Activated CD8-positive, alpha-beta memory T cell treated with anti-CD3 and anti-CD28 coated beads, Interleukin-2, amount 10 ng/mL, durations not matched to agents 7 days and 5 days (primary cell): ENCODE measurements around the gene LRRC75B. TPM values are rescaled to one million over a fixed set of nuclear protein-coding genes. Genes with fewer than 3 reads are reported as not detected.
"Not testable (repeated sequence)": the region's sequence is repeated elsewhere in the genome, so short reads cannot be mapped to it uniquely, and the experiment has no call there.

Source experiments
- ATAC-seq: fragments of 150-1000 bp; cut with Tn5 transposase; one replicate; pipeline ENCODE4 v1.10.0; 2021; ENCODE audit warnings: moderate library complexity
- CTCF ChIA-PET: fragments of 350-600 bp; sonication (Branson Sonifier 250); formaldehyde crosslinking; loops from one replicate; lab custom pipeline; 2021; ENCODE audit warnings: antibody characterized with exemption; lab: Charles Lee
- DNase-seq: peaks from one replicate; pipeline ENCODE4 v3.0.0-alpha.2; 2020
- H3K27ac Mint-ChIP-seq: one replicate; pipeline ENCODE4 v1.8.0; 2021; ENCODE audit warnings: mild to moderate bottlenecking, mixed read lengths
- H3K27me3 Mint-ChIP-seq: one replicate; pipeline ENCODE4 v1.8.0; 2021; ENCODE audit warnings: mixed read lengths
- H3K36me3 Mint-ChIP-seq: one replicate; pipeline ENCODE4 v1.8.0; 2021; ENCODE audit warnings: mild to moderate bottlenecking, mixed read lengths
- H3K4me1 Mint-ChIP-seq: one replicate; pipeline ENCODE4 v1.8.0; 2021; ENCODE audit warnings: mixed read lengths
- H3K4me3 Mint-ChIP-seq: one replicate; pipeline ENCODE4 v1.8.0; 2021; ENCODE audit warnings: mild to moderate bottlenecking, moderate library complexity, mixed read lengths
- H3K9me3 Mint-ChIP-seq: one replicate; pipeline ENCODE4 v1.8.0; 2022; ENCODE audit warnings: low read depth, mixed read lengths
- total RNA-seq, 2 experiments: library from RNA; stranded (reverse); gene quantifications; one replicate each; pipeline ENCODE4 v1.2.3, GENCODE V29; 2021

The LRRC75B gene
- total RNA-seq, 2 experiments from 2014 or later: 1.6 to 2.1 TPM

DNA sequence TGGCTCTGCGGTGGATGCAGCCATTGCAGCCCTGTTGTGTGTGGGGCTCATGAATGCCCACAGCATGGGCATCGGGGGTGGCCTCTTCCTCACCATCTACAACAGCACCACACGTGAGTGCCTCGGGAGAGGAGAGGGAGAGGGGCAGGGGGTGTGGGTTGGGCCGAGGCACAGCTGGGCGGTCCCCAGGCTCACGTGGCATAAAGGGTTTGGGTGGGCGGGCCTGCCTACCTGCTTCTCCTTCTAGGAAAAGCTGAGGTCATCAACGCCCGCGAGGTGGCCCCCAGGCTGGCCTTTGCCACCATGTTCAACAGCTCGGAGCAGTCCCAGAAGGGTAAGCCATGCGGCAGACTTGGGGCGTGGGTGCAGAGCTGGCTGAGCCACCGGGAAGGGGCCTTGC is 21.9 kb upstream of the LRRC75B start:
- H3K9me3 Mint-ChIP-seq, CTCF ChIA-PET, H3K4me1 Mint-ChIP-seq, H3K27ac Mint-ChIP-seq, H3K36me3 Mint-ChIP-seq, DNase-seq, H3K4me3 Mint-ChIP-seq, H3K27me3 Mint-ChIP-seq, ATAC-seq: not testable (repeated sequence)

DNA sequence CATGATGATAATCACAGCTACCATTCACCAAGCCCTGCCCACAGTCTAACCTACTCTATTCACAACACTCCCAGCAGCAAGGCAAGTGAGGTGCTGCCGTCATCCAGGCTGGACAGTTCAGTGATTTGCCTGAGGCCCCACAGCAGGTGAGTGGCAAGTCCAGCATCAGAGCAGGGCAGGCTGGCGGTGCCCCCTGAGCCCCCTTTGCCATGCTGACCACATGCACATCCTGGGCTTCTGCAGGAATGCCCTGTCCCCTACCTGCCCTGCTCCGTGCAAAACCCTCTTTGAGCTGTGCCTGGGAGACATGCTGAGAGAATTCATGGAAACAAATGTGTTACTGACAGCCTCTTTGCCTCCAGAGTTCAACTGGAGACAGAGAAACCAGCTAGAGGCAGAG is 17.0 kb upstream of the LRRC75B start:
- H3K9me3 Mint-ChIP-seq, H3K36me3 Mint-ChIP-seq, H3K4me3 Mint-ChIP-seq, CTCF ChIA-PET, H3K27ac Mint-ChIP-seq, ATAC-seq, H3K27me3 Mint-ChIP-seq, DNase-seq: not testable (repeated sequence)
- H3K4me1 Mint-ChIP-seq: peaks cover 16% of the 10 kb centered on the region

DNA sequence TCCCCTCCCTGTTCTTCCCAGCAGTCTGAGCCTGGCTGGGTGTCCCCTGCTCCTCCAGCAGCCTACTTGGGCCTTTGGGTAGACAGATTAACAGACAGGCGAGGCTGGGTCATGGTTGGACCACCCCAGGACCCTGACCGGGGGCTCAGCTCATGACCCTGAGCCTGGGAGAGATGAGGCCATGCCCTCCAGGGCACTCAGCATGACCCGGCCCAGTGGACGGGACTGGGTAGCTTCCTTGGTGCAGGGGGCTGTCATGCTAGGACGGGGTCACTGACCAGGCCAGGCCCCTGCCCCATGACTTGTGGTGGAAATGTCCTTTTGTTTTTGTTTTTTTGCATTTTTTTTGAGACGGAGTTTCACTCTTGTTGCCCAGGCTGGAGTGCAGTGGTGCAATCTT is 15.5 kb upstream of the LRRC75B start:
- H3K9me3 Mint-ChIP-seq, H3K27me3 Mint-ChIP-seq, CTCF ChIA-PET, ATAC-seq, DNase-seq, H3K36me3 Mint-ChIP-seq: not testable (repeated sequence)
- Mint-ChIP-seq H3K27ac (peak overlapping the region; percentile 99), H3K4me1 (peaks cover 29% of the 10 kb centered on the region), H3K4me3 (peak overlapping the region; percentile 97)

DNA sequence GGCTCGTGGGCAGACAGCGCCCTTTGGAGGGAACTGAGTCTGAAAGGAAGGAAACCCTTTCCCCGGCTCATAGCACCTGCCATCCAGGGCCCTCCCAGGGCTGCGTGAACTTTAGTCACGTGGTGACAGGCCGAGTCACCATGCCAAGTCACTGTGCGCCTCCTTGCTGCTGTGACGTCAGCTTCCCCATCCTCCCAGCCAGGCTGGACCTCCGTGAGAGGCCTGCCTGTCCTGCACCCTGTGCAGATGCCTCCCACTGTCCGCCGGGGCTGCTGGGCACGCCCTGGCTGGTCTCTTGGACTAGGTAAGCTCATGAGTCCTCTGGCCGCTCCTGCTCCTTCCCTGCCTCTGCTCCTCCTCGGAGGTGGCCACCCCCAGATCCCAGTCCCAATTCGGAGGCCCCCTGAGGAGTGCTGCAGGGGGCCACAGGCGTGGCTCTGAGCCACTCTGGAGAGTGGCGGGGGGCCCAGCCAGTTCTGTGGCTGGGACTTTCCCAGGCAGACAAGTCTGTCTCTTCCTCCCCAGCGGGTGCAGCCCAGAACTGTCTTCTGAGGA is 14.6 kb upstream of the LRRC75B start:
- H3K27me3 Mint-ChIP-seq, H3K9me3 Mint-ChIP-seq, H3K36me3 Mint-ChIP-seq, CTCF ChIA-PET: not testable (repeated sequence)
- peak; percentile 89 for DNase-seq
- peak; percentile 83 for ATAC-seq
- peak overlapping the region; percentile 99 for H3K27ac Mint-ChIP-seq
- H3K4me1 Mint-ChIP-seq: peaks cover 33% of the 10 kb centered on the region
- H3K4me3 Mint-ChIP-seq: peak overlapping the region; percentile 97

DNA sequence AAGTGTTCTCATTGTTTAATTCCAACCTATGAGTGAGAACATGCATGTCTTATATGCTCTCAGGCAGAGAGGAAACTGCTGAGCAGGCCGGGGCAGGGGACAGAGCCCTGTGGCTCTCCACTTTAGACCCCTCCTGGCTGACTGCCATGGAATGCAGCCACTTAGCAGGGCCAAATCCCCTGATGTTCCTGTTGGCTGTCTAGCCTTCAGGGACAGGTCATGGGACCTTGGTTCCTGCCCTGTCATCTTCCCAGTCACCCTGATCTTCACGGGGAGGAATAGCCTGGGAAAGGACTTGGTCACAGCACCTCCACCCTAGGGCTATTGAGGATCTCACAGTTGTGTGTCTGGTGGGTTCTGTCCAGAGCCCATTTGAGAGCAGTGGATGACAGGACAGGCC is 13.5 kb upstream of the LRRC75B start:
- not testable (repeated sequence) for H3K4me3 Mint-ChIP-seq
- peaks cover 42% of the 10 kb centered on the region for H3K4me1 Mint-ChIP-seq

DNA sequence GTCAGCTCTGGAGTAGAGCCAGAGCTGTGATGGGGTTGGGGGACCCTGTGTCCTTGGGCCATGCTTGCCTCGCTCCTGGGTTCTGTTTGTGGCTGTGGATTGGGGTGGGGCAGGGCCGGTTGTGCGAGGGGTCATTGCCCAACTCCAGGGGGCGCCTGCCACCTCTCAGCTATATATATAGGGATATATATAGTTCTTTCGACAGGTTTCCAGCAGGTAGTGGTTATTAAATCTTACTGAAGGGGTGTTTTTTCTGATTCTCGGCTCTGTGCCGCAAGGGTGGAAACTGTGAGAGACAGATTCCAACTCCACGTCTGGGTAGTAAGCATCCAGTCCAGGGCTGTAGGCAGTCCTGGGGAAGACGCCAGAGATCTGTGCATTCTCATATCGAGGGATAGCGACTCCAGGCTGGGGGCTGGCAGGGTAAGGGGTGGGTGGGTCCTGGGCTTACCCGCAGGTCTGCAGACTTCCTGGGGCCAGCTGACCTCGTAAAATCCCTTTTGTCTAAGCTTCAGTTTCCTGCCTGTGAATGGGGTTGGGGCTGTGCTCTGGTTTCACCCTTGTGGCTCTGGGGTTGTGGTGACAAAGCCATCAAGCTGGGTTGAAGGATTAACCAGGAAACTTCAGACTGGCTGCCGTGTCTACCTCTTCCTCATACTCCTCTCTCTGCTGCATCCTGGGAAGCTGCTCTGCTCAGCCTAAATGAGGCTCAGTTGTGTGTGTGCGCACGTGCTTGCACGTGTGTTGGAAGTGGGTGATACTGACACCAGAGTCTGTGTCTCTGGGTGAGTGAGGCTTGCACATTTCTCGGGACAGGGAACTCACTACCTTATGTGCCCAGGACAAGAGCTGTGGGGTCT is 11.1 kb upstream of the LRRC75B start:
- H3K36me3 Mint-ChIP-seq, H3K9me3 Mint-ChIP-seq, CTCF ChIA-PET, H3K27me3 Mint-ChIP-seq: not testable (repeated sequence)
- H3K4me3 Mint-ChIP-seq: peak overlapping the region; percentile 40
- peak overlapping the region; percentile 85 for H3K27ac Mint-ChIP-seq
- peaks cover 48% of the 10 kb centered on the region for H3K4me1 Mint-ChIP-seq
- peak; percentile 47 for ATAC-seq
- peak; percentile 56 for DNase-seq

More for the DNA sequence above, 13.5 kb upstream of the LRRC75B start:
- H3K36me3 Mint-ChIP-seq, CTCF ChIA-PET, H3K9me3 Mint-ChIP-seq, ATAC-seq, DNase-seq, H3K27me3 Mint-ChIP-seq: not testable (repeated sequence)
- peak overlapping the region; percentile 76 for H3K27ac Mint-ChIP-seq

DNA sequence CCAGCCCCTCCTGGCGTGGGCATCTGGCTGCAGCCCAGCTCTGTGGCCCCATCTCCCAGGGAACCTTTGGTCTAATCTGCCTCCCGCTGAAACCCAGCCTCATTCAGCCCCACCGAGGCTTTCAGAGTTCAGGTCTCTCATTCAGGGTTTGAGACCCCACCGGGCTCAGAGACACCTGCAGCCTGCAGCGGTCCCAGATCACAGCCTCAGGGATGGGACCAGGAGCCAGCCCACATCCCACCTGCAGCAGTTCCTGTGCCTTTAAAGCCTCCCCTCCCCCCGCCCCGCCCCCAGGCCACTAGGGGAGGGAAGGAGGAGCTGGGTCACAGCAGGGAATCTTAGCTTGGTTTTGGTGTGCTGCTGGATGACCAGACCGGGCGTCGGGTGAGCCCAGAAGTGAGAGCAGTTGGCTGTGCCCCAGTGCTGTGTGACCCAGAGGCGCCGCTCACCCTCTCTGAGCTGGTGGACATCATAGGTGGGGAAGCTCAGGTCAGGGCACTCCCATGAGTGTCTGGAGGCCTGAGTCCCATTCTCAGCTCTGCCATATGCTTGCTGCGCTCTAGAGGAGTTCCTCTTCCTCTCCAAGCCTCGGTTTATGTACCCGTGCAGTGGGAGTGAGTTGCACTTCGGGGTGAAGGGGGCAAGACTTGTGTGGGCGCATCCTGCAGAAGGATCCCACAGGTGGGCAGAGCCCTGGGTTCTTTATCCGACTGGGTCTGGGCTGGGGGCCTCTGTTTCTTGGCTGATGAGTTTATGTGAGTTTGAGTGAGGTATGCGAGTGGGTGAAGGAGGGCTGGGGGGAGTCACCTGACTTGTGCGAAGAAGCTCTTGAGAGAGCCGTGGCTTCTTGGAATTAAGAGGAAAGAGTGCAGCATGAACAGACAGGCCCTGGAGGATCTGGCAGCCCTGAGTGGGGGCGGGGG is 10.2 kb upstream of the LRRC75B start, which contains the start of gene GGT1:
Gene GGT1, plus strand, starts transcription at position 347 of the 923 bp plus-strand sequence. CDS start 7,889 bp downstream, outside the sequence.
- H3K9me3 Mint-ChIP-seq, CTCF ChIA-PET, H3K27me3 Mint-ChIP-seq, DNase-seq, H3K36me3 Mint-ChIP-seq, ATAC-seq: not testable (repeated sequence)
- peak within 1 kb of the TSS; percentile 40 for H3K4me3 Mint-ChIP-seq
- H3K4me1 Mint-ChIP-seq: peaks cover 47% of the 10 kb centered on the region
- H3K27ac Mint-ChIP-seq: peak within 1 kb of the TSS; percentile 85

DNA sequence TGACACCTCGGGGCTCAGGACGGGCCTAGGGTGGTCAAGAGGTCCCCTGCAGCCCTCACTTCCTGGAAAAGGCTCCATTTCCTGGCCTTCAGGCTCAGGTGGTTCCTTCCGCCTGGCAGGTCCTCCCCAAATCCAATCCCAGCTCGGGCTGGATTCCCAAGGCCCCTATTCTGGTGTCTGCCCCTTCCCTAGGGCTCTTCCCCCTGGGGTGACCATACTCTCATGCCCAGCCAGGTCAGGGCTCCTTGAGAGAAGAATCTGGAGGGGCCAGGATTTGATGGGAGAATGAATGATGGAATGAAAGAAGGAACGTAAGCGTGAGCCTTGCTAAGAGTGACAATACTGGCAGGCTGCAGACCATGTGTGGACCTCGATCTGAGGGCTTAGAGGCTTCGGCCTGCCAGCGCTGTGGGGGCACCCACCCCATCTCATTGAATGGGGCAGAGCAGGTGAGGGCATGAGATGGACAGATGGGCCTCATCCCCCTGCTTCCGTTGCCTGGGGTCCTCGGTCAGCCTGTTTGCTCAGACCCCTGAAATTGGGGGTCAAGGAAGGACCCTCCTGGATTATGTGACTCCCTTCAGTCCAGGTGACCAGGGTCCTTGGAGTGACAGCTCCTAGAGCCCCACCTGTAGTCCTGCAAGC is 9.4 kb upstream of the LRRC75B start:
- ATAC-seq, H3K27me3 Mint-ChIP-seq, H3K36me3 Mint-ChIP-seq, CTCF ChIA-PET, H3K9me3 Mint-ChIP-seq, H3K4me3 Mint-ChIP-seq, DNase-seq: not testable (repeated sequence)
- Mint-ChIP-seq H3K27ac (peak overlapping the region; percentile 70), H3K4me1 (peaks cover 45% of the 10 kb centered on the region)

DNA sequence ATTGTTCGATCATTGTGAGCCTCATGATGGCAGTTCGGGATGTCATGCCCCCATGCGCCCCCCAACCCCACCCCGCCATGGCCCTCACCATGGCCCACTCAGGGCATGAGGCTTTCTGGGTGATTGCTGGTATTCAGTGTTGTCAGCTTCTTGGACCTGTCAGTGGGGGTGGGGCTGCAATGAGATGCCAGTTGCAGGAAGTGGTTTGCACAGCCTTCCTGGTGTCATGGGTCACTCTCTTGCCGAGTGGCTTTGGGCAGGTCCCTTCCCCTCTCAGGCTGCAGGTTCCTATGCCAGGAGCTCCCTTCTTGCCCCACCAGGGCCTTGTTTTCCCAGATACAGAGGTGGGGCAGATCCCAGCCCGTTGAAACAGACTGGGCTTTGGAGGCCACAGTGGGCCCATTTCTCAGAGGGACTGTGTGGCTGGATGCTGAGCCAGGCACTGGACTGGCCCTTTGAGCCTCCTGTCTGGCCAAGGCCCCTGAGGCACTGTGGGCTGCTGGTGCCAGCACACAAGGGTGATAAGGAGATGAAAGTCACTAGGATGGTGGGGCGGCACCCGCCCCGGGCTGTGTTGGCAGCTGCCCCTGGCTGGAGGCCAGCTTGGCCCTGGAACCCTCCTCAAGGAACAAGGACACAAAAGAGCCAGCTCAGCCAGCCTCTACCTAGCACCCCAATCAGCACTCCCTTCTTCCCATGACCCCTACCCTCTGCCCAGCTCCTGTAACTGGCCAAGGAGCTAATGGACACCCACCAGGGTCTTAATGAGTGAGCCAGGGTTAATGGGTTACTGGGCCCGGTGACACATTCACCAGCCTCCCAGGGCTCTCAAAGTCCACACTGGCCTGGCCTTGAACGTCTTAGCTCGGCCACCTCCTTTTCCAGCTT is 8.6 kb upstream of the LRRC75B start:
- Mint-ChIP-seq H3K27ac (peak overlapping the region; percentile 70), H3K4me3 (no peak overlapping the region), H3K27me3 (no peaks in the 10 kb centered on the region), H3K36me3 (no peaks in the 10 kb centered on the region), H3K9me3 (no peaks in the 10 kb centered on the region), H3K4me1 (peaks cover 43% of the 10 kb centered on the region)
- DNase-seq (peak; percentile 75), ATAC-seq (no peak)
- CTCF ChIA-PET: no interaction called here

DNA sequence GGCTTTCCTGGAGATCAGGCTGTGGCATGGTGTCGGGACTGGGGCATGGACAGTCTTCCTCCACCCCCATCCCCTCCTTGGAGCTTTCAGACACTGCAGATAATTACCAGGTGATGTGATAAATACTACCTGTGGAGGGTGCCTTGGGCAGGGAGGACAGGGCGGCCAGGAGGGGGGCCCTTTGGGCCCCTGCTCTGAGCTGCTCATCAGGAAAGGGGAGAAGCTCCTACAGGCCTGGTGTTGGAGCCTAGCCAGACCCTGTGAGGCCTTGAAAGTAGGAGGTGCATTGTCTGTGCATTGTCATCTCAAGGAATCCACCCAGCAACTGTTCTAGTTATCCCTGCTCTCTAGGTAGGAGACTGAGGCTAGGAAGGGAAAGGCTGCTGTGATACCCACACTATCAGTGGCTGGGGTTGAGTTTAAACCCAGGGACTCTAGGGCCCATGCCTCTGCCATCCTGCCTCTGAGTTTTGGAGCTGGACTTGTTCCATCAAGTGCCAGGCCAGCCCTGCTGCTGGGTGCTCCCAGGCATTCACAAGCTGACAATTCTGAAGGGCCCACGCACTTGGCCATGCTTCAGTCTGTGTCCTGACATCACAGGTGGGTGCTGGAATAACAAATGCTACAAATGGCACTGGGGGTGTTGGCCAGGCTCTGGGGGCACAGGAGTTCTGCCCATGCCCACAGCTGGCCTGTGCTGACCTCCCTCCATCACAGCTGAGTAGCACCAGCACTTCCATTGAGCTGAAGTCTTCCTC is 7.3 kb upstream of the LRRC75B start:
- ATAC-seq, H3K27me3 Mint-ChIP-seq, H3K9me3 Mint-ChIP-seq, H3K4me3 Mint-ChIP-seq, H3K36me3 Mint-ChIP-seq, DNase-seq: not testable (repeated sequence)
- CTCF ChIA-PET: interaction anchor here (0.6 kb wide), 1 partner anchor 42 kb away, joined by 3 read pairs; no protein-coding TSS in a partner anchor
- Mint-ChIP-seq H3K4me1 (peaks cover 39% of the 10 kb centered on the region), H3K27ac (peak overlapping the region; percentile 34)

DNA sequence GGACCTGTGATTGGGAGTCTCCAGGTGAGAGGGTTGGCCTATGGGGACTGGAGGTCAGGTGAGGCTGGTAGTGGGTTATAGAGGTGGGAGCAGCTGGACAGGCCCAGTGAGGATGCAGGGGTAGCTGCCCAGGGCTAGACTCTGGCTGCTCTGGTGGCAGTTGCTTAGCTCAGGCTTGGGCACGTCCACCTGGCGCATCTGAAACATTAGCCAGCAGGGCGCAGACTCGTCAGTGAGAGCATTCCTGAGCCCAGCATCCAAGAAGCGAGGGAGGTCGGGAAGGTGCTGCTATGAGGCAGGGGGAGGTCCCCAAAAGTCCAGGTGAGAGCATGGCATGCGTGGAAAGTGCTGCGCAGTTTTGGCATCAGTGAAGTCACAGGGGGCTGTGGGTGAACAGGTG is 6.6 kb upstream of the LRRC75B start:
- H3K27me3 Mint-ChIP-seq: no peaks in the 10 kb centered on the region
- H3K9me3 Mint-ChIP-seq: no peaks in the 10 kb centered on the region
- peaks cover 37% of the 10 kb centered on the region for H3K4me1 Mint-ChIP-seq
- ATAC-seq: no peak
- H3K27ac Mint-ChIP-seq: no peak overlapping the region
- DNase-seq: no peak
- no peak overlapping the region for H3K4me3 Mint-ChIP-seq
- CTCF ChIA-PET: interaction anchor here (0.7 kb wide), 1 partner anchor 369 kb away, joined by 3 read pairs; no protein-coding TSS in a partner anchor
- no peaks in the 10 kb centered on the region for H3K36me3 Mint-ChIP-seq
